ENCODE measurements around the gene LRTM2. TPM values are rescaled to one million over a fixed set of nuclear protein-coding genes. Genes with fewer than 3 reads are reported as not detected.
"Not testable (repeated sequence)": the region's sequence is repeated elsewhere in the genome, so short reads cannot be mapped to it uniquely, and the experiment has no call there.

LRTM2 gene
- total RNA-seq, 1 donor from 2014 or later: not detected

DNA sequence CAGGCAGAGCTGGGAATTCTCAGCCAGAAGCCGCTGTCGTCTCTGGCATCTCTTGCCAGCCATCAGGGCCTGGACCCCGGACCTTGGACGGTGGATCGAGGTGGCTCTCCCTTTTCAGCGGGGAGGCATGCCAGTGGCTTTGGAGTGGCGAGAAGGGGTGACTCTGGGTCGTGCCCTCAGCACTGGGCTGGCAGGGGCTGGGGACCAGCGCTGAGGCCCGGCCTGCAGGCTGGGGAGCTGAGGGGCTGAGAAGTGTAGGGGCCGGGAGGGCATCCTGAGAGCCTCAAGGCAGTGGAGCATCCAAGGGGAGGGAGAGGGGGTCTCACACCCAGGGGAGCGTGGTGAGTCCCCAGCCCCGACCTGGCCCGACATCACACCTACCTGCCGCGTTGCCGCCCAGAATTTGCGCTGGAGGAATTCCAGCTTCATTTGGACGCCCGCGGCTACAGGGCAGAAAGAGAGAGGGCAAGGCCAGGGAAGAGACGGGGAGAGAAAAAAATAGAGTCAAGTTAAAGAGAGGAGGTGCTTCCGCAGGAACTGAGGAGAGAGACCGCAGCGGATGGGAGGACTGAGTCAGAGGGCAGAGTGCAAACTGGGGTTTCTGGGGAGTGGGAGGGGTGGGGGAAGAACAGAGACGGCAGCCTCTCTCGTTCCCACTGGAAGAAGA, 9.0 kb upstream of the LRTM2 start:
- no peak for DNase-seq (ENCODE audit: low spot score)

DNA sequence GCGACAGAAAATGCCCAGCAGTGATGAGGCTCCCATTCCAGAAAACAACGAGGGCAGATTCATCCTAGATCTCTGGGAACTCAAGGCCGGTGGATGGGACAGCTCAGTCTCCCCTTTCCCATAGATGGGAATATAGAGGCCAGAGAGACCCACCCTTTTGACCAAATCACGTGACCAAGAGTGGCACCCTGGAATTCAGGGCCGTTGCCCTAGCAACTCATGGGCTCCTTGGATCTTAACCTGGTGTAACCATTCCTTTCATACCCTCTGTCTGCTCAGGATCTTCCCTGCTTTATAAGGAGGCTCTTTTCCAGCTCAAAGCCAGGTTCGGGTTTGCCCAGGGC, 8.4 kb upstream of the LRTM2 start:
- DNase-seq (ENCODE audit: low spot score): no peak

DNA sequence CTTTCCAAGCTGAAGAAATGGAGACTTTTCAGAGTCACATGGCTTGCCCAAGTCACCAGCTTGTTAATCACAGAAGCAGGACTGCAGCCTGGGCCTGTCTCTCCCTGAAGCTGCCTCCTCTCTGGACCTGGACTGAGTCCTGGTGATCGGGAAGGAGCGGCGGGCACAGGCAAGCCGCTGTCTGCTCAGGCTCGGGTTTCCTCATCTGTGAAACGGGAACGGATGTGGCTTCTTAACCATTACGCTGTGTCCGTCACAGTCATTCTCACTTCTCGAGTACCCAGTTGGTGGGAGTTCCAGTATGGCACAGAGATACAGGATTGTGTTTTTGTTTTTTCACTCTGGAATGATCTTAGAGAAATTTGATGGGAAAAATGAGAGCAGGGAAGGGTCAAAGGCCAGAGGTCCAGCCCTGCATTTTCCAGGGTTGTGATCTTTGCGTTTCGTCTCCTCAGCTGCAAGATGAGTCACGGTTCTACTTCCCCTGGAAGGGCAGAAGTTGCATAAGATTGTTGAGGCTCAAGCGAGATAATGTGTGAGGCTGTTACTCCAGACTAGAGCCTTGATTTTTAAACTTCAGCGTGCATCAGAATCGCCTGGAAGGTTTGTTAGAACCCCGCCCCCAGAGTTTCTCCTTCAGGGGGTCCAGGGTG, 7.6 kb upstream of the LRTM2 start:
- no peak for DNase-seq (ENCODE audit: low spot score)

DNA sequence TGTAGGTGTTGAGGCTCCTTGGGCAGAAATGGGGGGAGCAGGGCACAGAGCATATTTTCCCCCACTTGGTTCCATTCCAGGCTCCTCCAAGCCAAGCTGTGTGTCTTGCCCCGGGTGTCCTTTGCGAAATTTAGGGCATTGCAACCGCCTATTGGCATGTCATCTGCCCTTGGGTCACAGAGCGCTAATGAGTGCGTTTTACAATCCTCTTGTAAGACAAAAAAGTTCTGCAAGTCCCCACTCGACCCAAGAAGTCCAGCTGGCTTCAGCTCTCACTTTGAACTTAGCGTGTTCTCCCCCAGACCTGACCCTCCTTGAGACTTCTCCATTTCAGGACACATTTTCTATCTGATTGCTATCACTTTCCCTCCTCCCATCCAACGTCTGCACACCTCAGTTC, 6.1 kb upstream of the LRTM2 start:
- no peak for DNase-seq (ENCODE audit: low spot score)

DNA sequence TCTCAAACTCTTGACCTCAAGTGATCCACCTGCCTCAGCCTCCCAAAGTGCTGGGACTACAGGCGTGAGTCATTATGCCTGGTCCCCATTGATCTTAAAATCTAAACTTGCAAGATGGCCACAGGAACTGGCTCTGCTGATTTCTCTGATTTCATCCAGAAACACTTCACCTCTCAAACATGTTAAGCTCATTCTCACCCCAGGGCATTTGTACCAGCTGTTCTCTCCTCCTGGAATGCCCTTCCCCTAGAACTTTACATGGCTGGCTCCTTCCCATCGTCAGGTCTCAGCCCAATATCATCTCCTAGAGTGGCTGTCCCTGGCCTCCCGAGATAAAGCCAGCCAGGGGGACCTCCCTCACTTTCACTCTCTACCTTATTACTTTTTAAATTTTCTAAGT, 5.3 kb upstream of the LRTM2 start:
- no peak for DNase-seq (ENCODE audit: low spot score)

DNA sequence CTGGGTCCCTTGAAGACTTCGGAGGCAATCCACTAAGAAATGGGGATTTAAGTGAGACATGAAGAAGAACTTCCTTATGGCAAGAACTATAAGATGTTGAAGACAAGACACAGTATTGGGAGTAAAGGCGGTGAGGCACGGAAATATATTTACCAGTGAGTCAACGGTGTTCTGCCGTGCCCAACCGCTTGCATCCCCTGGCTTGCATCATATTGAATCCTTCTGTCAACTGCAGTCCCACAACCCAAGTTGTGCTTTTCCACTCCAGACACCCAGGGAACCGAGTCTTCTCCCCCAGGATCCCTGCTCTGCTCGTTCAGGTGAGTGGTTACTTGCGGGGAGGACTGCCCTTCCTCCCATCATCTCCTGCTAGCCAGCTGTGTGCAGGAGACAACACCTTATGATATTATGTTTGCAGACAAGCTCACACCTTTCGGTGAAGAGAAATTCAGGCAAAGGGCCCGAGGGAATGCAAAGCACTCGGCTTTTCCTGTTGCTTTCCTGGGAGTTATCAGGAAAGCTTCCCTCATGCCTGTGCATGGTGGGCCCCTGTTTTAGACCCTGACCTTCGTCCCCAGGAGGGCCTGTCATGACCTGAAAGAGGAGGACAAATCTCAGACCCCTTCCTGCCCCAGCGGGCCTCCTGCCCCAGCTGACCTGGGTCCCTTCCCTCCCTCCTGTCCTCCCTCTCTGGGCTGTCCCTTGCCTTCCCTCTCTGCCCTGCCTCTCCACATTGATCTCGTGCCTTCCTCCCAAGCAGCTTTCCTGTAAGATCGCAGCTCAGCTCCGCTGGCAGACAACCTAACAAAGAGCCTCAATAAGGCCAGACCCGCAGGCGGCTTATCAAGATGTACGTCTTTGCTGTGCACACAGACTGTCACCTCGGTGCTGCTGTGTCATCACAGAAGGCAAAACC, 4.3 kb upstream of the LRTM2 start:
- DNase-seq (ENCODE audit: low spot score): no peak

DNA sequence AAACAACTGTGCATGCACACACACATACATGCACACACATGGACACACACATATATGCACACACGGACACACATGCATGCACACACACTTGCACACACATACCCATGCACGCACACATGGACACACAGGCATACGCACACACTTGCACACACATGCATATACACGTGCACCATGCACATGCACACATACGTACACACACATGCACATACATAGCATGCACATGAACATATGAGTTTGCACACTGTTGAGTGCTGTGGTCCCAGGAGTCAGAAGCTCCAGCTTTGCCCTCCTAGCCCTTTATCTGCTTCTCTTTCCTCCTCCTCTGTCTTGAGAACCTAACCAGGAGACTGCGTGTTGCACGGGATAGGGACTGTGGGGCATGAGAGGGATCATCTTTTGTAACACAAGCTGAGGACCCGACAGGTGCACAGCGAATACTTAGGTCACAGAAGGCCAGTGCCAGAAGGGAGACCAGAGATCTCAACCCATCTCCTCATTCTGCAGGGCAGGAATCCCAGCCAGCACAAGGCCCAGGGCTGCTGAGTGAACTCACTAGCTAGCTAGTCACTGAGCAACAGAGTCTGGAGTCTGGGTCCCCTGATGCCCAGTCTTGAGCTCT, 3.5 kb upstream of the LRTM2 start:
- no peak for DNase-seq (ENCODE audit: low spot score)

DNA sequence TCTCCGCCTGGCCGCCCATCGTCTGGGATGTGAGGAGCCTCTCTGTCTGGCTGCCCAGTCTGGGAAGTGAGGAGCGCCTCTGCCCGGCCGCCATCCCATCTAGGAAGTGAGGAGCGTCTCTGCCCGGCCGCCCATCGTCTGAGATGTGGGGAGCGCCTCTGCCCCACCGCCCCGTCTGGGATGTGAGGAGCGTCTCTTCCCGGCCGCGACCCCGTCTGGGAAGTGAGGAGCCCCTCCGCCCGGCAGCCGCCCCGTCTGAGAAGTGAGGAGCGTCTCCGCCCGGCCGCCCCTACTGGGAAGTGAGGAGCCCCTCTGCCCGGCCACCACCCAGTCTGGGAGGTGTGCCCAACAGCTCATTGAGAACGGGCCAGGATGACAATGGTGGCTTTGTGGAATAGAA, 2.4 kb upstream of the LRTM2 start:
- not testable (repeated sequence) for DNase-seq (ENCODE audit: low spot score)

DNA sequence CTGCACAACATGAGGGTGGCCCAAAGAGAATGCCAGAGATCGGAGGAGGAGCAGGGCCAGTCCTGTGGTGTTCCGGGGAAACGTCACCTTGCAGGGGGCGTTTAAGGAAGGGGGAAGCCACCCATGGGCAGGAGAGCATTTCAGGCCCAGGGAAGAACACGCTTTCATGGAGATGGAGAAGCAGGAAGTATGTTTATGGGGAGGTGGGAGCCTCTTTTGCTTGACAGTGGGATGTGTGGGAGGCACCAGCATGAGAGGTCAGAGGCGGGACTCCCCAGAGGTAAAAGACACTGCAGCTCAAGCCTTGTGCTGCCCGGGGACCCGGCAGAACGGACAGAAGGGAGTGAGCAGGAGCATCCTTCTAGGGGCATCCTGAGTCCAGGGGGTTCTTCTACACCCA, 1.3 kb upstream of the LRTM2 start:
- no peak for DNase-seq (ENCODE audit: low spot score)

DNA sequence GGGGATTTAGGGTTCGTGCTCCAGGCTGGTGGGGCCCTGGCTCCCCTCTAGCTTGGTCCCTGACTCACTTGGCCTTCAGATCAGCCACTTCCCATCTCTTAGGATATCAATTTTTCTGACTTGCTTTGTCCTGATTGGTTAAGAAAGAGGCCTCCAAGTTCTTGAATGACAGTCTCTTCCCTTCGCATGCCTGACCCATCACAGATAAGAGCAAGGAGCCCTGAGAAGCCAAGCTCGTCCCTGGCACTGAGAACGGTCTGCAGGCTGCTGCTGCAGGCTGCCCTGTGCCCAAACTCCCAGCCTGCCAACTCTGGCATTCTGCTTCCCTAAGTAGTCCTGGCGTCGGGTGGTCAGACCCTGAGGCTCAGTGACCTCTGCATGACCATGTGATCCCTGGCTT, 794 bp upstream of the LRTM2 start:
- no peak for DNase-seq (ENCODE audit: low spot score)

DNA sequence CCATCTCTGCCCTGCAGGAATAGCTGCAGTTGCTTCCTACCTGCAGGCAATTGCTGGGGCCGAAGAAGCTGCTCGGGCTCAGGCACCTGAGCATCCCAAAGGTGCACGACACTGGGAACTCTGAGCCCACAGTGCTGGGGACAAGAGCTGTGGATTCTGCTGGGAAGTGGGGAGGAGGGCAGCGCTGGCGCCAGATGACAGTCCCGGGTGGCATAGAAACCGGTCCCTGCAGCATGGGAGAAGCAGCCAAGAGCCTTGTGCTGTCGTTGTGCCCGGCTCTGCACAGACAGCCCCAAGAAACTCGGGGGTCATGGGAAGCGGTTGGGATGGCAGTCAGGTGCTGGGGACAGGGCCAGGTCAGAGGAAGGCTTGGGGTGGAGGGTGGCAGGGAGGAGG, 529 bp downstream of the LRTM2 start:
- no peak for DNase-seq (ENCODE audit: low spot score)

DNA sequence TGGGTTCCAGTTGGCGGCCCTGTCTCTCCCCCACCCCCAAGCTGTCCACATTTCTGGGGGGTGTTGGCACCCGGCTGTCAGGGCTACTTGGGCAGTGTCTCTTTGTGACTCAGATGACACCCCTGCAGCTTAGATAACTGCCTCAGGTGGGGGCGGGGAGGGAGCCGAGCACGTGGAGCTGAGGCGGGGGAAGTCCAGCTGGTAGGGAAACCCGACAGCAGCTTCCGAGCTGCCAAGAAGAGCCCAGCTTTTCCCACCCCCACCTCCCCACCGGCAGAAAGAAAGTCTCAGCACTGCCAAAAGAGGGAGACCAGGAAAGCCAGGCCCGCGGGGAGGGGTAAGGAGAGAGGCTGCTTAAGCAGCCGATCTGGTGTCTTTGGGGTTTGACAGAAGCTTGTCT, 1.4 kb downstream of the LRTM2 start:
- DNase-seq (ENCODE audit: low spot score): no peak

DNA sequence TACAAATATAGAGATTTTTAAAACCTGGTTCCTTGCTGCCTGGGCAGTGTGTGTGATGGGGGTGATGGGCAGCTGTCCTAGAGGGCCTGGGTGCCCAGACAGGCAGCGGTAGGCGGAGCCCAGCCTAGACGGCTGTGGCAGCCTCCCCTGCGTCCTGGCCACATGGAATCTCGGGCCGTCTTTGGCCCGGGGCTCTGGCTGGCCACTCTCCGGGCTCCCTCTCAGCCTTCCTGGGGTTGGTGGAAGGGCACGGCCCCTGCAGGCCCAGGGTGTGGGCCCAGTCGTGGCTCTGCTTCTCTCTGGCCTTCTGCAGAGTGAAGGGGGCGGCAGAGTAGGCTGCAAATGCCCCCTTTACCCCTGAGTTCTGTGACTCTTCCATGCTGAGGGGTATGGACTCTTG, 2.3 kb downstream of the LRTM2 start:
- no peak for DNase-seq (ENCODE audit: low spot score)

DNA sequence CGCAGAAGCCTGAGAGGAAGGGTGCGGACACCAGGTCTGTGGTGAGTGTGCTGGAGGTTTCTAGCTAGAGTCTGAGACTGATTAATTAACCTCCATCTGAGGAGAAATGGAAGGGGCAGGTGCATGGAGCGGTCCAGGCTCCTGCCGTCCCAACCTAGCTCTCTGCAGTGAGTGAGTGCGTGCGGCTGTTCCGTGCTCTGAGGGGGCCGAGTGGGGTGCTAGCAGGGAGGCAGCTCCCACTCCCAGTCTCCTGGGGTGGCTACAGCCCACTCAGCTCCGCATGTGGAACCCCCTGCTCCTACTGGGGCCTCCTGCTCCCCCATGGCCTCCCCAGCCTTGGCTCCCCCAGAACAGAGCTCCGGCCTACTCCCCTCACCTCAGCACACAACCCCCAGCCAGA, 2.9 kb downstream of the LRTM2 start:
- DNase-seq (ENCODE audit: low spot score): no peak

DNA sequence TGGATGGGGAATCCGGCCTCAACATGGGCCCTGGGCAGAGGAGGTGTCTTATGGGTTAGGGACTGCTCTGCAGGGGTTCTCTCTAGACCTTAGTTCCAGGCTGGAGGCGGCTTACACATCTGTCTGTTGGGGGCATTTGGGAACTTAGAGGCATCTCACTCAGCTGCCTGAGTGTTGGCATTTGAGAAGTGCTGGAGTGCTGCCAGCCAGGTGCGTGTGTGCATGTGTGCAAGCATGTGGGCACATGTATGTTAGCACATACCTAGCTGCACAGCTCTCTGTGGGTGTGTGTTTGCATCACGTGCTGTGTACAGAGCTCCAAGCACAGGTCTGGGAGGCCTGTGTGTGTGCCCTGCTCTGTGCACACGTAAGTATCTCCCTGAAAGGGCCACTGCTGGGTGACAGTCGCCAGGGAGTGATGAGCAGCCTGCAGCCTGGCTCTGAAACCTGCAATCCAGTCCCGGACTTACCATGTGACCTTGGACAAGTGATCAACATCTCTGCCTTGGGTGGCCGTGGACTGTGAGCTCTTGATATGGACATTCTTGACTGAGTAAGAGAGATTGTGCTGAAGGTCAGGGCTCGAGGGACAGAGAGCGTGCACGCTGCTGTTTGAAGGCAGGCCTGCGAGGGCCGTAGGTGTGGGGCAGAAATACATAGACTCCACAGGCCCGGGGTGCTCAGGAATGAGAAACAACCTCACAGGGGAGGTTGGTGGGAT, 5.2 kb downstream of the LRTM2 start:
- DNase-seq (ENCODE audit: low spot score): no peak

DNA sequence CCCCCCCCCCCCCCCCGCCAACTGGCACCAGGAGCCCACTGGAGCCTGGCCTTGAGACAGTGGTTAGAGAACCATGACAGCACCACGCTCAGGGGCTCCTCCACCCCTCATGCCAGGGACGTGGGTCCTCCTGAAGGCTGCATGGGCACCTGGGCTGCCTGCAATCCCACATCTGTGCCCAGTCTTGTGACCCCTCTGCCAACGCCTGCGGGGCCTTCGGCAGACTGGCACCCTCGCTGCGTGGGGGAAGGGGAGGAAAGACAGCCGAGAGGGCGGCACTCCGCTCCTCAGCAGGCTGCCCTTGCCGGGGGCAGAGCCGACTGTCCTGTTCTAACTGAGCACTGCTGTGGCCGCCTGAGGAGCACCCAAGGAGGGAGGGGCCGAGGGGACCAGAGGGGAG, 6.0 kb downstream of the LRTM2 start:
- DNase-seq (ENCODE audit: low spot score): no peak

DNA sequence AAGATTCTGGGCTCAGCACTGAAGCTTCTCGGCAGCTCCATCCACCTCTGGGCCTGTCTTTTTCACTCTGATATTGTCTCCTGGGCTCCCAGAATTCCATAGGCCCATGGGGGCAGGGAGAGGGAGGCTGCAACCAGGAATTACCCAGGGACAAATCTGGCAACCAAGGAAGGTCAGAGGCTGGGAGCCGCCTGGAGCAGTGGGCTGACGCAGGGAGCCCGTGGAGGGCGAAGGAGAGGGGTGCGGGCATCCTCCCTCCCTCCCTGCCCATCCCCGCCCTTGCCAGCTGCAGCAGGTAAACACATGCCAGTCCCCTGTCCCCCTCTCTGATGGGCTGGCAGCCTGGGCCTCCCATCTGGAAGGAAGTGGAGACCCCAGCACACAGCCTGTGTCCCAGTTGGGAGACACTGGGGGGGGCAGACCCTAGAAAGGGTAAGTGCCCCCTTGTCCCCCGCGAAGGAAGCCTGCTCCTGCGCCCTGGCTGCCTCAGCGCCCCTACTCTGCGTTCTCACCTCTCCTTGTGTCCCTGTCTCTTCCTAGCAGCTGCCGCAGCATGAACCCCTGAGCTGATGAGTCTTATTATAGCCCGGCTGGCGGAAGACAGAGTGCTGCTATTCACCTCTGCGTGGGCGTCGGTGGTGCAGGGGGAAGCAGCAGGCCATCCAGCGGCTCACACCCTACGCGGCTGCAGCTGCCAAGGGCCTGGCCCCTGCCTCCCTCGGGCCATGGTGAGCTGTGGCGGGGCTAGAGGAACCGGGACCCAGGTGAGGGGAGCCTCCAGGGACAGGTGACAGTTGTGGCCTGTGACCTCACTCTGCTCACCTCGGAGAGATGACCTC, 6.7 kb downstream of the LRTM2 start:
- DNase-seq (ENCODE audit: low spot score): no peak

DNA sequence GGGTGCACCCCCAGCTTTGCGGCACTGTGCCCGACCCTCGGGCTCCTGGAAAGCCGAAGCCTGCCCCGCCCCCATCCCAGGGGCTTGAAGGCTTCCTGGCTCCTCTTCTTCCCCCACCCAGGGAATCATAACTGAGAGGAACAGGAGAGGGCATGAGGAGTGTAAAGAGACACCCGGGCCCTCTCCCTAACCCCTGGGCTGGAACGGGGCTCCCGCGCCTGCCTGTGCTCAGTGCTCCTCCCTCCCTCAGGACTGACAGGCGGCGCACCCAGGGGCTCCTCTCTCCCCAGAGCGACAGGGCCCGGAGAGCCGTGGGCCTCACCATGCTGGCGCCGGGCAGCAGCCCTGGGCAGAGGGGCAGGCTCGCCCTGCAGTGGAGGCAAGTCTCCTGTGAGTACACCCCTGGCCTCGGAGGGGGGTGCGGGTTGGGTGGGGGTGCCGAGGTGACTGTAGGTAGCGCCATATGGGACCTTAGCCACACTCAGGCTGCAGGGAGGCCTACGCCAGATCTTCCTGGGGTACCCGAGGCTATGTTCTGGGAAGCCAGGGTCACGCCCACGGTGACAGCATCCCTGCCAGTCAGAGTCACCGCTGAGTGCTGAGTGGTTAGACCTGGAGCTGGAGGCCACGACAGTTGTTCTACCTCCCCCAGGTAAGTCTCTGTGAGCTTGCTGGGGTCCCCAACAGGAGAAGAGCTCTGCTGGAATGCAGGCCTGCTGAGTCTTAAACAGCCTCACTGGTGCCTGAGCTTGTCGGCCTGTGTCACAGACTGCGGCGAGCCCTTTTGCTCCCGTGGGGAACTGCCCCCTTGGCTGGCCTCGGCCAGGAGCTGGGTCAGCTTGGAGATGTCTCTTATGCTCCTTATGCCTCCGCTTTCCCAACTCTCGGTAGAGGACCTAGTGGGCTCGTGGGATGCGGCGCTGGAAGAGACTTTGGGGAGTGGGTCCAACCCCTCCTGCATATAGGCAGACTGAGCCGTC, 7.8 kb downstream of the LRTM2 start:
- no peak for DNase-seq (ENCODE audit: low spot score)

DNA sequence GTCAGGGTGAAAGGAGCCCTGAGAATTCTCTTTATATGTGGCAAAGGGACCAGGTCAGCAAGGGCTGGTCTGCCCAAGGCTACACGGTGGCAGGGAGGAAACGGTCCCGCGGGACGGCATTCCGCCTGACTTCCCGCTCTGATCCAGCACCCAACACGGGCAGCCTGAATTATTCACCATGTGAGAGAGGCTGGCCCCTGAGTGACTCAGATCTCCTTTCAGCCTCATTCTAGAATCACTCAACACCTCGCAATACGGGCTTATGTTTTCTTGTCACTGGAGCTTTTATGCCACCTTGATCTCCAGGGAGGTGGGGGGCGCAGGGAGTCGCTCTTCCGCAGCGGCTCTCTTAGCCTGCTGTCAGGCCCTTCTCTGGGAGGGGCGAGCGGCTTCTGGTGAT, 8.5 kb downstream of the LRTM2 start:
- DNase-seq (ENCODE audit: low spot score): no peak
